A673 (cell line): ENCODE data around the gene CAPN8. TPM values are rescaled to one million over a fixed set of nuclear protein-coding genes. Genes with fewer than 3 reads are reported as not detected.

Source experiments
- BruUV-seq: library from RNA; stranded (reverse); fragments of 400-500 nt; replicated peaks from 2 replicates; lab custom pipeline; 2021; lab: Mats Ljungman, UMichigan
- CTCF ChIA-PET: fragments of 300-600 bp; sonication (Branson Sonifier 250); formaldehyde crosslinking; loops from one replicate; lab custom pipeline; 2022; ENCODE audit warnings: antibody characterized with exemption; lab: Charles Lee
- POLR2A ChIA-PET: fragments of 300-600 bp; sonication (Branson Sonifier 250); formaldehyde crosslinking; loops from one replicate; lab custom pipeline; 2022; ENCODE audit warnings: antibody characterized with exemption; ENCODE audit not compliant: low non-redundant PET; lab: Charles Lee
- DNase-seq: peaks from one replicate; pipeline ENCODE4 v3.0.0-alpha.2; 2015; ENCODE audit warnings: low spot score
- H3K27ac ChIP-seq: fragments of 200-600 bp; sonication (generic); 2 replicates; pipeline ENCODE4 v1.5.1; 2016; ENCODE audit warnings: mixed run types, low read depth, mild to moderate bottlenecking, mixed read lengths, antibody characterized with exemption, low read length; ENCODE audit not compliant: poor library complexity, severe bottlenecking
- H3K27me3 ChIP-seq: fragments of 200-600 bp; sonication (generic); replicated peaks from 2 replicates; pipeline ENCODE4 v1.6.1; 2017; ENCODE audit warnings: mixed run types, low read depth, mild to moderate bottlenecking, mixed read lengths, antibody characterized with exemption, low read length; ENCODE audit not compliant: insufficient read depth, poor library complexity
- H3K36me3 ChIP-seq: fragments of 200-600 bp; sonication (generic); 2 replicates; pipeline ENCODE4 v1.6.1; 2016; ENCODE audit warnings: mixed run types, mild to moderate bottlenecking, mixed read lengths, antibody characterized with exemption, low read length; ENCODE audit not compliant: insufficient read depth, poor library complexity, severe bottlenecking
- H3K4me1 ChIP-seq: fragments of 200-600 bp; sonication (generic); 2 replicates; pipeline ENCODE4 v1.6.1; 2017; ENCODE audit warnings: mixed run types, mild to moderate bottlenecking, mixed read lengths, antibody characterized with exemption, low read length; ENCODE audit not compliant: insufficient read depth, poor library complexity, severe bottlenecking
- H3K4me3 ChIP-seq: fragments of 200-600 bp; sonication (generic); 2 replicates; pipeline ENCODE4 v1.5.1; 2016; ENCODE audit warnings: low read depth, mixed run types, mild to moderate bottlenecking, mixed read lengths, low read length; ENCODE audit not compliant: poor library complexity, severe bottlenecking
- H3K9me3 ChIP-seq: fragments of 200-600 bp; sonication (generic); 2 replicates; pipeline ENCODE4 v1.6.1; 2016; ENCODE audit warnings: mixed run types, low read depth, mild to moderate bottlenecking, mixed read lengths, antibody characterized with exemption, low read length; ENCODE audit not compliant: poor library complexity, severe bottlenecking
- EZH2 ChIP-seq: fragments of 200-600 bp; sonication (generic); IDR thresholded peaks from 2 replicates; pipeline ENCODE4 v1.6.1; 2017; ENCODE audit warnings: borderline replicate concordance, low read depth, mild to moderate bottlenecking, mixed read lengths, antibody characterized with exemption, low read length; ENCODE audit not compliant: poor library complexity, severe bottlenecking
- intact Hi-C: fragments of 100-400 bp; cut with micrococcal nuclease; formaldehyde crosslinking; loops from one replicate; pipeline ENCODE4 v1.10.0; 2022; ENCODE audit not compliant: unreplicated experiment
- total RNA-seq: library from RNA; stranded (reverse); gene quantifications from 2 replicates; pipeline ENCODE4 v1.2.3, GENCODE V29; 2021
- TF ChIP-seq, protein P1 (sequence below): fragments of 300-800, 200-600 bp; sonication (generic); conservative IDR thresholded peaks from 2 replicates; pipeline ENCODE4 v1.5.1; 2017; ENCODE audit warnings: low read depth, mild to moderate bottlenecking, antibody characterized with exemption, low read length, moderate library complexity, mixed read lengths

Gene CAPN8
- total RNA-seq, 1 experiment from 2014 or later: not detected

DNA sequence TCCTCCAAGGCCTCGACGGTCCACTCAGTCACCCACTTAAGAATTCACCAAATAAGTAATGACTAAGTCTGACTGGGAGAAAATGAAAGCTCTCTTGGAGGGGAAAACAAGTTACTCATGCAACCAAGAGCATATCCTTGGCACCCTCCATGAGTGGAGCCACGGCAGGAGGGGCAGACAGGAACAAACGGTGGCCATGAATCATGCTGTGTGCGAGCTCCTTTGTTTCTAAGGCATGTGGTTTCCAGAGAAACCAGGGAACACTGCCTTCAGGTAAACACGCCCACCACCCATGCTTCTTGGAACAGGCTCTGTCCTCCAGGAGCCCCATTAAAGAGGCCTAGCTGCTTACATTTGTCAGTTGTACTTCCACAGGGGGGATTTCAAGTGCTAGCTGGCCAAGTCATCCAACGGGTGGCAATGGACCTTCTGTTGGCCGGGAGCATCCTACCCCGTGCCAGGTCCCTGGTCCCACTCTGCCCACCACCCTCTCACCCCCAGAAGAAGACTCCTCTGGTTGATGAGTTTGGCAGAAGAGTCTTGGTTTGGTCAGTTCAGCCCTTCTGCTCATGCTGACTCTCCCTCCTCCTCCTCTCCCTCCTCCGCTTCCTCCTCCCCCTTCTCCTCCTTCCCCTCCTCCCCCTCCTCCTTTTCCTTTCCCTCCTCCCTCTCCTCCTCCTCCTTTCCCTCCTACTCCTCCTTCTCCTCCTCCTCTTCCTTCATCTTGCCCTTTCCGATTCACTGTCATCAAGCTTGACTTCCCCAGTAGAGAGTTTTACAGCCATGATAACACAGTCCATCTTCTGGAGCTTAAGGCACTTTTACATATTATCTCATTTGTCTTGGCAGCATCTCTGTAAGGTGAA is 164.7 kb downstream of the CAPN8 start:
- no peaks in the 10 kb centered on the region for H3K9me3 ChIP-seq
- no peak overlapping the region for H3K27ac ChIP-seq
- BruUV-seq: no TSS peak
- H3K4me1 ChIP-seq: no peaks in the 10 kb centered on the region
- no peaks in the 10 kb centered on the region for H3K27me3 ChIP-seq
- POLR2A ChIA-PET: no interaction called here
- CTCF ChIA-PET: no interaction called here
- no peaks in the 10 kb centered on the region for H3K36me3 ChIP-seq
- intact Hi-C loops: no loop called here
- no peak for DNase-seq
- H3K4me3 ChIP-seq: no peak overlapping the region
- TF ChIP-seq, protein P1, sequence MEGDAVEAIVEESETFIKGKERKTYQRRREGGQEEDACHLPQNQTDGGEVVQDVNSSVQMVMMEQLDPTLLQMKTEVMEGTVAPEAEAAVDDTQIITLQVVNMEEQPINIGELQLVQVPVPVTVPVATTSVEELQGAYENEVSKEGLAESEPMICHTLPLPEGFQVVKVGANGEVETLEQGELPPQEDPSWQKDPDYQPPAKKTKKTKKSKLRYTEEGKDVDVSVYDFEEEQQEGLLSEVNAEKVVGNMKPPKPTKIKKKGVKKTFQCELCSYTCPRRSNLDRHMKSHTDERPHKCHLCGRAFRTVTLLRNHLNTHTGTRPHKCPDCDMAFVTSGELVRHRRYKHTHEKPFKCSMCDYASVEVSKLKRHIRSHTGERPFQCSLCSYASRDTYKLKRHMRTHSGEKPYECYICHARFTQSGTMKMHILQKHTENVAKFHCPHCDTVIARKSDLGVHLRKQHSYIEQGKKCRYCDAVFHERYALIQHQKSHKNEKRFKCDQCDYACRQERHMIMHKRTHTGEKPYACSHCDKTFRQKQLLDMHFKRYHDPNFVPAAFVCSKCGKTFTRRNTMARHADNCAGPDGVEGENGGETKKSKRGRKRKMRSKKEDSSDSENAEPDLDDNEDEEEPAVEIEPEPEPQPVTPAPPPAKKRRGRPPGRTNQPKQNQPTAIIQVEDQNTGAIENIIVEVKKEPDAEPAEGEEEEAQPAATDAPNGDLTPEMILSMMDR: no peak
- TF ChIP-seq EZH2: no peak

GRCh38 chr1:223496883-223497282 is 168.6 kb downstream of the CAPN8 start:
- no peak for DNase-seq
- Histone ChIP-seq H3K4me3 (no peak overlapping the region), H3K27me3 (no peaks in the 10 kb centered on the region), H3K9me3 (no peaks in the 10 kb centered on the region), H3K36me3 (no peaks in the 10 kb centered on the region), H3K4me1 (no peaks in the 10 kb centered on the region), H3K27ac (no peak overlapping the region)
- CTCF ChIA-PET: no interaction called here
- no TSS peak for BruUV-seq
- POLR2A ChIA-PET: no interaction called here
- TF ChIP-seq, protein P1: no peak
- no peak for TF ChIP-seq EZH2
- intact Hi-C loops: no loop called here

DNA sequence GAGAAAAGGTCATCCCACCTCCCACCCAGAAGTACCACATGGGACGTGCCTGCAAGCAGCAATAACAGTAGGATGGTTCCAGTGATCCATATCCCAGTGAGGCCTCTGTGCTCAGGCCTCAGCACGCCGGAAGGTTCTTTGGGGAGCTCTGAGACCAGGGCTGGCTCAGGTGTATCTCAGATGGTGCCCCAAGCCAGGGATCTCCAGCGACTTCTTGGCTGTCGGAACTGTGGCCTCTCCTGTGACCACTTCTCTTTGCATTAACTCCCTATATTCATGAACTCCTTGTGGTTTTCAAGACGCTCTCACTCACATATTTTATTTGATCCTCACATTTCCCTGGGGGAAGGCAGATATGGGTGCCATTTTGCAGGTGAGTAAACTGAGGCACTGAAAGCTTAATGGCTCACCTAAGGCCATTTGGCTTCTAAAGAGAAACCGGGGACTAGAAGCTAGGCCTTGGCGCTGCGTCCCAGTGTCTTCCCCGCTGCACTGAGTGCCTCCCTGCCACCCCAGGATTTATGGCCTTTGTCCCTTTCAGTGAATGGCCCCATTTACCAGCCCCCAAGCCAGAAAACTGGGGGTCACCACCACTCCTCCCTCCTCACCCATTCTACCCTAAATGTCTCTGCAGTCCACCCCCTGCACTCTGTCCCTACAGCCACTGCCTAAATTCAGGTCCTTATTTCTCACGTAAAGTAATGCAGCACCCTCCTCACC is 170.4 kb downstream of the CAPN8 start:
- ChIA-PET POLR2A (no interaction called here), CTCF (no interaction called here)
- Histone ChIP-seq H3K27ac (no peak overlapping the region), H3K27me3 (no peaks in the 10 kb centered on the region), H3K36me3 (no peaks in the 10 kb centered on the region), H3K4me3 (no peak overlapping the region), H3K4me1 (no peaks in the 10 kb centered on the region), H3K9me3 (no peaks in the 10 kb centered on the region)
- no peak for DNase-seq
- BruUV-seq: no TSS peak
- TF ChIP-seq EZH2: no peak
- TF ChIP-seq, protein P1: no peak
- intact Hi-C loops: no loop called here
